Activated CD4-positive, alpha-beta memory T cell treated with anti-CD3 and anti-CD28 coated beads for 36 hours (primary cell): ENCODE data around the gene PIK3R1. TPM values are rescaled to one million over a fixed set of nuclear protein-coding genes. Genes with fewer than 3 reads are reported as not detected.
"Not testable (repeated sequence)": the region's sequence is repeated elsewhere in the genome, so short reads cannot be mapped to it uniquely, and the experiment has no call there.

Source experiments
- CTCF ChIA-PET: fragments of 350-600 bp; sonication (Branson Sonifier 250); formaldehyde crosslinking; loops from one replicate; lab custom pipeline; 2021; ENCODE audit warnings: antibody characterized with exemption, inconsistent platforms; lab: Charles Lee
- POLR2A ChIA-PET: fragments of 350-600 bp; sonication (Branson Sonifier 250); formaldehyde crosslinking; loops from one replicate; lab custom pipeline; 2021; ENCODE audit warnings: antibody characterized with exemption; lab: Charles Lee
- DNase-seq: peaks from one replicate; pipeline ENCODE4 v3.0.0-alpha.2; 2020
- H3K27ac Mint-ChIP-seq: one replicate; pipeline ENCODE4 v1.8.0; 2021; ENCODE audit warnings: mixed read lengths
- H3K27me3 Mint-ChIP-seq: one replicate; pipeline ENCODE4 v1.8.0; 2021; ENCODE audit warnings: mixed read lengths
- H3K36me3 Mint-ChIP-seq: one replicate; pipeline ENCODE4 v1.8.0; 2021; ENCODE audit warnings: mixed read lengths
- H3K4me1 Mint-ChIP-seq: one replicate; pipeline ENCODE4 v1.8.0; 2021; ENCODE audit warnings: low read depth, mixed read lengths
- H3K4me3 Mint-ChIP-seq: one replicate; pipeline ENCODE4 v1.8.0; 2021; ENCODE audit warnings: mild to moderate bottlenecking, mixed read lengths
- H3K9me3 Mint-ChIP-seq: one replicate; pipeline ENCODE4 v1.8.0; 2021; ENCODE audit warnings: mixed read lengths
- intact Hi-C: fragments of 100-400 bp; cut with micrococcal nuclease; formaldehyde crosslinking; loops from one replicate; pipeline ENCODE4 v1.15.1; 2023
- total RNA-seq, 2 experiments: library from RNA; stranded (reverse); gene quantifications; one replicate each; pipeline ENCODE4 v1.2.3, GENCODE V29; 2021

PIK3R1 gene
- total RNA-seq, 2 experiments from 2014 or later = 35.3 to 40.9 TPM

GRCh38 chr5:68231414-68232076, 16.0 kb downstream of the PIK3R1 start:
- POLR2A ChIA-PET = no interaction called here
- intact Hi-C loops = no loop called here
- Mint-ChIP-seq H3K9me3 (no peaks in the 10 kb centered on the region), H3K27me3 (no peaks in the 10 kb centered on the region), H3K36me3 (peaks cover 13% of the 10 kb centered on the region), H3K4me1 (peaks cover 77% of the 10 kb centered on the region), H3K27ac (no peak overlapping the region), H3K4me3 (no peak overlapping the region)
- CTCF ChIA-PET = interaction anchor here (1.0 kb wide), 1 partner anchor 21 kb away, joined by 3 read pairs; no protein-coding TSS in a partner anchor
- DNase-seq = no peak

GRCh38 chr5:68232277-68232676, 16.7 kb downstream of the PIK3R1 start:
- Mint-ChIP-seq H3K27me3 (no peaks in the 10 kb centered on the region), H3K4me3 (no peak overlapping the region), H3K27ac (no peak overlapping the region), H3K36me3 (peaks cover 8% of the 10 kb centered on the region), H3K9me3 (no peaks in the 10 kb centered on the region), H3K4me1 (peaks cover 78% of the 10 kb centered on the region)
- ChIA-PET CTCF (no interaction called here), POLR2A (no interaction called here)
- intact Hi-C loops = no loop called here
- DNase-seq = no peak

GRCh38 chr5:68233075-68233474, 17.5 kb downstream of the PIK3R1 start:
- Mint-ChIP-seq H3K36me3 (peaks cover 5% of the 10 kb centered on the region), H3K4me1 (peaks cover 78% of the 10 kb centered on the region), H3K27me3 (no peaks in the 10 kb centered on the region), H3K9me3 (no peaks in the 10 kb centered on the region), H3K4me3 (no peak overlapping the region), H3K27ac (no peak overlapping the region)
- ChIA-PET CTCF (no interaction called here), POLR2A (no interaction called here)
- intact Hi-C loops = no loop called here
- DNase-seq = no peak

GRCh38 chr5:68235229-68235628, 19.7 kb downstream of the PIK3R1 start:
- H3K9me3 Mint-ChIP-seq, intact Hi-C loops, H3K27me3 Mint-ChIP-seq, H3K4me3 Mint-ChIP-seq, CTCF ChIA-PET, H3K27ac Mint-ChIP-seq, POLR2A ChIA-PET, H3K36me3 Mint-ChIP-seq, DNase-seq: not testable (repeated sequence)
- H3K4me1 Mint-ChIP-seq = peaks cover 77% of the 10 kb centered on the region

- Mint-ChIP-seq H3K4me1 (peaks cover 81% of the 10 kb centered on the region), H3K27ac (peak overlapping the region; percentile 30), H3K36me3 (peaks cover 6% of the 10 kb centered on the region), H3K4me3 (no peak overlapping the region), H3K27me3 (no peaks in the 10 kb centered on the region), H3K9me3 (no peaks in the 10 kb centered on the region)
- CTCF ChIA-PET = interaction anchor here (1.1 kb wide), 1 partner anchor 9 kb away, joined by 4 read pairs; no protein-coding TSS in a partner anchor
- DNase-seq = no peak
- POLR2A ChIA-PET = interaction anchor here (1.3 kb wide), 1 partner anchor 22 kb away, joined by 6 read pairs; the partner anchor contains the start of gene PIK3R1
- intact Hi-C loops = loop anchor here (2.0 kb wide), 1 partner anchor 37 kb away; no protein-coding TSS in a partner anchor
Measured at GRCh38 chr5:68237715-68238114, 22.2 kb downstream of the PIK3R1 start.

GRCh38 chr5:68239487-68239886, 23.9 kb downstream of the PIK3R1 start:
- Mint-ChIP-seq H3K4me3 (peak overlapping the region; percentile 52), H3K4me1 (peaks cover 82% of the 10 kb centered on the region), H3K9me3 (no peaks in the 10 kb centered on the region), H3K27me3 (no peaks in the 10 kb centered on the region), H3K27ac (peak overlapping the region; percentile 58), H3K36me3 (peaks cover 7% of the 10 kb centered on the region)
- CTCF ChIA-PET = interaction anchor here (0.6 to 1.1 kb wide), 4 partner anchors 15 to 127 kb away, joined by 3 to 4 read pairs (median 3); partner anchors contain the start of gene PIK3R1
- POLR2A ChIA-PET = no interaction called here
- intact Hi-C loops = loop anchor here (1.0 to 2.0 kb wide), 3 partner anchors 12 to 35 kb away; partner anchors contain the start of gene PIK3R1
- peak; percentile 88 for DNase-seq

- intact Hi-C loops = no loop called here
- peaks cover 7% of the 10 kb centered on the region for H3K36me3 Mint-ChIP-seq
- peak overlapping the region; percentile 7 for H3K4me3 Mint-ChIP-seq
- H3K27ac Mint-ChIP-seq = peak overlapping the region; percentile 79
- peaks cover 83% of the 10 kb centered on the region for H3K4me1 Mint-ChIP-seq
- POLR2A ChIA-PET = interaction anchor here (1.1 kb wide), 1 partner anchor 25 kb away, joined by 3 read pairs; the partner anchor contains the start of gene PIK3R1
- H3K27me3 Mint-ChIP-seq = no peaks in the 10 kb centered on the region
- no peak for DNase-seq
- CTCF ChIA-PET = interaction anchor here (1.0 kb wide), 2 partner anchors 46 to 127 kb away, joined by 3 read pairs; no protein-coding TSS in a partner anchor
- no peaks in the 10 kb centered on the region for H3K9me3 Mint-ChIP-seq
Measured at GRCh38 chr5:68240202-68240601, 24.6 kb downstream of the PIK3R1 start.

GRCh38 chr5:68240771-68241170, 25.2 kb downstream of the PIK3R1 start:
- Mint-ChIP-seq H3K9me3 (no peaks in the 10 kb centered on the region), H3K4me1 (peaks cover 82% of the 10 kb centered on the region), H3K27me3 (no peaks in the 10 kb centered on the region), H3K4me3 (peak overlapping the region; percentile 7), H3K36me3 (peaks cover 6% of the 10 kb centered on the region), H3K27ac (peak overlapping the region; percentile 79)
- ChIA-PET CTCF (no interaction called here), POLR2A (interaction anchor here (1.1 kb wide), 1 partner anchor 25 kb away, joined by 3 read pairs; the partner anchor contains the start of gene PIK3R1)
- intact Hi-C loops = no loop called here
- no peak for DNase-seq

- H3K4me3 Mint-ChIP-seq = no peak overlapping the region
- peak overlapping the region; percentile 73 for H3K27ac Mint-ChIP-seq
- DNase-seq = no peak
- ChIA-PET CTCF (interaction anchor here (2.8 kb wide), 1 partner anchor 10 kb away, joined by 10 read pairs; no protein-coding TSS in a partner anchor), POLR2A (interaction anchor here (1.5 kb wide), 1 partner anchor 27 kb away, joined by 6 read pairs; the partner anchor contains the start of gene PIK3R1)
- no peaks in the 10 kb centered on the region for H3K9me3 Mint-ChIP-seq
- intact Hi-C loops = no loop called here
- H3K36me3 Mint-ChIP-seq = peaks cover 6% of the 10 kb centered on the region
- H3K27me3 Mint-ChIP-seq = no peaks in the 10 kb centered on the region
- H3K4me1 Mint-ChIP-seq = peaks cover 78% of the 10 kb centered on the region
Measured at GRCh38 chr5:68242743-68243142, 27.2 kb downstream of the PIK3R1 start.

GRCh38 chr5:68243251-68243650, 27.7 kb downstream of the PIK3R1 start:
- ChIA-PET POLR2A (interaction anchor here (1.1 to 1.5 kb wide), 3 partner anchors 10 to 28 kb away, joined by 3 to 6 read pairs (median 4); partner anchors contain the start of gene PIK3R1), CTCF (interaction anchor here (0.8 to 2.8 kb wide), 2 partner anchors 10 to 21 kb away, joined by 3 to 10 read pairs; no protein-coding TSS in a partner anchor)
- H3K4me1 Mint-ChIP-seq = peaks cover 73% of the 10 kb centered on the region
- peaks cover 6% of the 10 kb centered on the region for H3K36me3 Mint-ChIP-seq
- intact Hi-C loops = no loop called here
- H3K4me3 Mint-ChIP-seq = no peak overlapping the region
- DNase-seq = no peak
- no peaks in the 10 kb centered on the region for H3K9me3 Mint-ChIP-seq
- H3K27ac Mint-ChIP-seq = peak overlapping the region; percentile 57
- H3K27me3 Mint-ChIP-seq = no peaks in the 10 kb centered on the region

GRCh38 chr5:68243681-68244080, 28.1 kb downstream of the PIK3R1 start:
- POLR2A ChIA-PET = interaction anchor here (0.7 to 1.1 kb wide), 3 partner anchors 10 to 29 kb away, joined by 3 to 4 read pairs (median 4); partner anchors contain the start of gene PIK3R1
- intact Hi-C loops = no loop called here
- Mint-ChIP-seq H3K4me1 (peaks cover 73% of the 10 kb centered on the region), H3K27me3 (no peaks in the 10 kb centered on the region), H3K9me3 (no peaks in the 10 kb centered on the region), H3K36me3 (peaks cover 6% of the 10 kb centered on the region), H3K27ac (peak overlapping the region; percentile 57), H3K4me3 (no peak overlapping the region)
- CTCF ChIA-PET = interaction anchor here (0.8 to 2.8 kb wide), 2 partner anchors 9 to 21 kb away, joined by 3 to 10 read pairs; no protein-coding TSS in a partner anchor
- DNase-seq = no peak

GRCh38 chr5:68245319-68245718, 29.8 kb downstream of the PIK3R1 start:
- Mint-ChIP-seq H3K27ac (no peak overlapping the region), H3K27me3 (no peaks in the 10 kb centered on the region), H3K36me3 (peaks cover 6% of the 10 kb centered on the region), H3K4me3 (no peak overlapping the region), H3K9me3 (no peaks in the 10 kb centered on the region), H3K4me1 (peaks cover 79% of the 10 kb centered on the region)
- intact Hi-C loops = no loop called here
- DNase-seq = no peak
- CTCF ChIA-PET = no interaction called here
- POLR2A ChIA-PET = no interaction called here
